GM19324 (cell line): ENCODE data around the gene AGBL4.
A peak's percentile ranks its signal among the peaks of the same experiment; 100 is the strongest.

Experiments used
- ATAC-seq: cut with Tn5 transposase; IDR thresholded peaks from one replicate; pipeline ENCODE4 v1.9.1; 2021; ENCODE audit warnings: mild to moderate bottlenecking, moderate library complexity; ENCODE audit not compliant: unreplicated experiment, low FRiP score

The AGBL4 gene

GRCh38 chr1:48750109-48750508 is 1273.6 kb downstream of the AGBL4 start:
- ATAC-seq: peak; percentile 80

GRCh38 chr1:48749068-48749467 is 1274.7 kb downstream of the AGBL4 start:
- no peak for ATAC-seq

- no peak for ATAC-seq
Observed at GRCh38 chr1:48746906-48747305, 1276.8 kb downstream of the AGBL4 start.

- no peak for ATAC-seq
Observed at GRCh38 chr1:48744032-48744431, 1279.7 kb downstream of the AGBL4 start.

DNA sequence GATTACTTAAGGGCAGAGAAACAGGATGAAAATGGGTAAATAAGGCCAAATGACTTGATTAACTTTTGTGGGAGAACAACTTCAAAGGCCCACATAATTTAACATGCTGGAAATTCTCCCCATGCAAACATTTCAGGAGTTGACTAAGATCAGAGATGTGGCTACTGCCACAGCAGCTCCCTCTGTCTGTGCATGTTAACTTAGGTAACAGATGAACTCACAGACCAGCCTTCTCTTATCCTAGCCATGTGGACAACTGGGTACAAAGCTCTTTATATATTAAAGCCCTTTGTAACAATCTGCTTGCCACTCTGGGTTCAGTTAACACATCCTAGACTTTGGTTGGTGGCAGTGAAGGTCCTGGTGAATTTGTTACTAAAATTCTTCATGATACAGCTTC is 1280.3 kb downstream of the AGBL4 start:
- no peak for ATAC-seq

DNA sequence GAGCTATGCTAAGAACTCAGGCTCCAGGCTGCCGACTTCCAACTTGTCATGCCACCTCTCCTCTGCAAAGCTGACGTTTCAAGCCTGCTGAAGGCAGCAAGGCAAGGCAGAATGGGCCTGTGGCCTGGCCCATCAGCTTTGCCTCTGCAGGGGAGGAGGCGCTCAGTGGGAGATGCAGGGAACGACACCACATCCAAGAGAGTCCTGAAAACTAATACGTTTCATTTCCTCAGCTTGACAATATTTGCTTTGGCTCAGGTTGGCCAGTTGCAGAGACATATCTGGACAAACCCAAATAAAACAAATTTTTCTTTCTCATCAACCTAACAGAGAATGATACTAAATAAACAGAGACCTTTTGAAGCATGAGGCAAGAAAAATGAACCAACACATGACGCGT is 1282.4 kb downstream of the AGBL4 start:
- ATAC-seq: no peak

DNA sequence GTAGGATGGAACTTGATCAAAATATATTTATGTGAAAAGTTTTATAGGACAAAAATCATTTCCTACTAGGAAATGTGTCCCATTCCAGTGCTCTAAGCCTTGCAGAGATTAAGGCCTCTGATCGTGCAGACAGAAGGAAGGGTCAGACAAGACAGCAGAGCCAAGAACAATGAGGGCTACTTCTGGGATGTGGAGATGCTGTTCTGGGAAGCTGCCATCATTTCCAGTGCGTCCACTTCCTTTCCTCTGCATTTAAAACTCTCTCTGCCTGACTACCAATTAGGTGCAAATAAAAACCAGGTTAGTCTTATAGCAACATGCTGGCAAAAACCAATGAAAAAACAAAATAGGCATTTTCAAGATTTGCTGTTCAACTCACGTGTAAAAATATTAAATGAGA is 1283.1 kb downstream of the AGBL4 start:
- no peak for ATAC-seq

DNA sequence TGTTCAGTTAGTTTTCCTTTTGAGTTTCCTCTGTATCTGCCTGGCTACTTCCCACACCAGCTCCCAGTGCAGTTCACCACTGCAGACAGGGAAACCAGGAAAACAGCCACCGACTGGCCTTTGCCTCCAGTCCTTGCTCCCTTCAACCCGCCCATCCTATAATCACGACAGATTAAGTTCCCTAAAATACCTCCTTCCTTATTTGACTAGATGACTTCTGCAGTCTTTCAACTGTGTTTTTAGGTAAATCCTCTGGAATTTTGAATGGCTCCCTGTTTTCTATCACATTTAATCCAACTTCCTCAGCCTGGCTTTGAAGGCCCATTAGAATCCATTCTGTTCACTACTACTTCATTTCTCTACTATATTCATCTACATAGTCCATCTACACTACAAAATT is 1284.7 kb downstream of the AGBL4 start:
- no peak for ATAC-seq

GRCh38 chr1:48738356-48738755 is 1285.4 kb downstream of the AGBL4 start:
- no peak for ATAC-seq

DNA sequence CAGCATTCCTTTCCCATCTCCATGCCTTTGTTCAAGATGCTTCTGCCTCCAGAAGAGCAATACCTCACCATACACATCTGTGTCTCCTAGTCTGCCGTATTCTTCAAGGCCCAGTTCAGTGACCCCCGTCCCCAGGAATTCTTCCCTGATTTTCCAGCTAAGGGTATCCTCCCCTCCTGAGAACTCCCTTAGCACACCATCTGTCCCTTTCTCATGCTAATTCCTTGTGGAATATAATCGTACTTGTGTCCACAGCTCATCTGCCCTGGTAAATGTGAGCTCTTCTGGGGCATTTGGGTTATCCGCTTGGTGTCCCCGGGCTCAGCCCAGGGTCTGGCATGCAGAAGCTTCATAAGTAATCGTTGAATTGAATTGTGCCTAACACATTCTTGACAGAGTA is 1288.0 kb downstream of the AGBL4 start:
- no peak for ATAC-seq

DNA sequence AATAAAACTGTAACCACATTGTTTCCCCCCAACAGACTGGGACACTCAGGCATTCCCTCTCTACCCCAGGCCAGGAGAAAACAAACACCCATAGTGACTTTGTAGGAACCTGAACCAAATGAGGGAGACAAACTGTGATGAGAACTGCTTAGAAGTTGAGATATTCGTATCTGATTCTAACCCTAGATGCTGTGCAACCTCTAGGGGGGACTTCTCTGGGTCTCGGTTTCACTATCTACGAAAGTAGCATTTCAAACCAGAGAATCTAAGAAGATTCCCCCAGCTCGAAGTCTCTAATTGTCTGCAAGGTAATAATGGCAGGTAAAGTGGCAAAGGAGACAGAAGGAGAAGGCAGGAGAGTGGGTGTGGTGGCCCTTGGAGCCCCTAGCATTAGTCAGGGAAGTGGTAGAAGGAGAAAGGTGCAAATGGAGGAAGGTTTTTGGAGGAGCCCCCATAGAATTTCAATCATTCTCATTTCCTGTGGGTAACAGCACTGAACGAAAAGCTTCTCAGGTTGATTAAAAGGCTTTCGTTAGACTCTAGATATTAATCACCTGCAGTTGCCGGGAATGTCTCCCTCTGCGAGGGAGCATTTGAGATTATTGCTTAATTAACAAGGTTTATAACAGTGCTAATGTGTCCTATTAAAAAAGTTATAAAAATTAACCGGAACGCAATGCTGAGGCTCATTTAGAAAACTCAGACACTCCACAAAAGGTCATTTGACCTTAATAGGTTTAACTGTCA is 1293.4 kb downstream of the AGBL4 start:
- peak; percentile 77 for ATAC-seq

GRCh38 chr1:48728584-48728983 is 1295.2 kb downstream of the AGBL4 start:
- no peak for ATAC-seq

DNA sequence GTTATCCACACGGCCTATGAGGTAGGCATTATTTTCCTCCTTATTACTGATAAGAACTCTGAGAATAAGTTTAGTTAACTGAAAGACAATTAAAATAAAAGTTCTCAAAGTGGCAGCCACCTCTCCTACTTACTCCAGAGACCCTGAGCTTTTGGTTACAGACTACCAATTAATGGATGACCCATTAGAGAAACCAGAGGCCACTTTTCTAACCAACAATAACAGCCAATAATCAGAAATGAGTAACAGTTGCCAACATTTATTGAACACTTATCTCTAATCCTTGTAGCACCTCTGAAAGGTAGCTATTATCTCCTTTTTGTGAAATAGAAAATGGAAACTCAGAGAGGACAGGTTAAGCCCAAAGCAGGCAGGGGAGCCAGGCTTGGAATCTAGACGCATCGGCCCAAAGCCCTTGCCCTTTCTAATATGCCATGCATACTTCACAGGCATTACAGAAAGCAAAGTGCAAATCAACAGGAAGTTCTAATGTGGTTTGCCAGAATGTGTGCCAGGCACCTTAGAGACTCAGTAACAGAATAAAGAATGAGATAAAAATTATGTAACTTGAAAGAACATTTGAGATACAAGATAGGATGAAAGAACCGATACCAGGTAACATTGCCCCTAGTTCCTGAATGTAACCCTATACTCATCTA is 1297.1 kb downstream of the AGBL4 start:
- ATAC-seq: no peak

- ATAC-seq: no peak
Observed at GRCh38 chr1:48726139-48726538, 1297.6 kb downstream of the AGBL4 start.

GRCh38 chr1:48725341-48726046 is 1298.3 kb downstream of the AGBL4 start:
- ATAC-seq: no peak

DNA sequence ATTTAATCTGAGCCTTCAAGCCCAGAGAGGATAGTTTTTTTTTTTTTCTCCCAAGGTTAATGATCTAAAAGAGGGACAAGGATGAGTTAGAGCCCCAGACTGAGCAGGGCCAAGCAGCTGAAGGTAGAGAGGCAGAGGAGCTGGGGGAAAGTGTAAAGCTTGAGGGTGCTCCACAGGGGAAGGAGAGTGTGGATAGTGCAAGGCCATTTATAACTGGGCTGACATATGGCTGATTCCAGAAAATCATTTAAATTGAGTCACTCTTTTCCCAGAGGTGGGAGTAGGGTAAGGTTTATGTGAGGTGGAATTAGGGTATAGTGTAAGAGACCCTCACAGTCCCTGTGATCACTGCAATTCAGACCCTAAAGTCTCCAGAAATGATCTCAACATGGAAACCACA is 1302.8 kb downstream of the AGBL4 start:
- no peak for ATAC-seq

DNA sequence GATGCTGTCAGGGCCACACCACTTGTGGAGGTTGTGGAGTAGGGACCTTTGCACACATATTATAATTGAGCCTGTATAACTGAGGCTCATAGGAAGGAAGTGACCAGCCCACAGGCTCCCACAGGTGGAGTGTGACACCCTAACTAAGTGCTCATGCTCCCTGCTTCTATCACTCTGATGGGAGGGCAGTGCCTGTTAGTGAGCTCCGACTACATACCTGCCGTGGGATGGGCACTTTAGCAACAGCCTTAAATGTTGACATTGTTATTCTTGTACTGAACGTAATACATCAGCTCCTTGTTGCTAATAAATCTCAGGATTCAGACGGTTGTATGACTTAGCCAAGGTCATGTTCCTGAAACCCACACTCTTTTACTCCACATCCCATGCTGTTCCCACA is 1305.0 kb downstream of the AGBL4 start:
- no peak for ATAC-seq

GRCh38 chr1:48718116-48718630 is 1305.6 kb downstream of the AGBL4 start:
- no peak for ATAC-seq

GRCh38 chr1:48717082-48717481 is 1306.7 kb downstream of the AGBL4 start:
- ATAC-seq: no peak

DNA sequence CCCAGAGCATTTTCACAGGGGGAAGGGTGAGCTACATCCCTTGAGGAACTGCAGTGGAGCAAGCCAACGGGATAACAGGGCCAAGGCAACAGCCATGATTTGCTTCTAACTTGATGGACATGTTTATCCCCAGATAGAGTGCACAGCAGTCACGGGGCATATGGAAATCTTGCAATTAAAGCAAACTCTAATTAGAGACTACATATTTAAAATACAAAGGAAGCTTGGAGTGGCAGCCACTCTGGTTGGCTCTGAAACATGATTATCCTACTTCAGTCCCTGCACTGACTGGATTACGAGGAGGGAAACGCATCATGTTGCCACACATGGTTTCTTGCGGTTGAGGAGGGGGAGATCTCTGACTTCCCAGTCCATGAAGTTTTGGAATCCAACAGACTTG is 1307.8 kb downstream of the AGBL4 start:
- ATAC-seq: no peak

DNA sequence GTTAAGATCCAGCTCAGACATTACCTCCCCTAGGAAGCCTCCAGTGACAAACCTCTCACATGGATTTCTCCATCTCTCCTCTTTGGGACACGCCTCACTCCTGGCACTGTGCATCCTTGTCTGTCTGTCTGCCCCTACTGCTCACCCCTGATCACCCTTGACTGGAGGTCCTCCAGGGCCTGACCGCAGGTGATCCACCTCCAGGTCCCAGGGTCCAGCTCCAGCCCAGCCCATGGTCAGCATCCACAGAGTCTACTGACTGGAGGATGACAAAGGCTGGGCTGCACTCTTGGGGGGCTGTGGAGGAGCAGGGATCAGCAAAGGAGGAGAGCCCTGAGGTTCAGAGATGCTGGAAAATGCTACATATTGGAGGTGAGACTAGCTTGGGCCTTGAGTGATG is 1312.8 kb downstream of the AGBL4 start:
- no peak for ATAC-seq
